Astrocyte of the hippocampus (primary cell): ENCODE measurements around the gene MACROD2.
A peak's percentile ranks its signal among the peaks of the same experiment; 100 is the strongest.

ENCODE experiments used
- DNase-seq: peaks from one replicate; pipeline ENCODE4 v3.0.0; 2011; ENCODE audit warnings: low read depth, low spot score

MACROD2 gene

DNA sequence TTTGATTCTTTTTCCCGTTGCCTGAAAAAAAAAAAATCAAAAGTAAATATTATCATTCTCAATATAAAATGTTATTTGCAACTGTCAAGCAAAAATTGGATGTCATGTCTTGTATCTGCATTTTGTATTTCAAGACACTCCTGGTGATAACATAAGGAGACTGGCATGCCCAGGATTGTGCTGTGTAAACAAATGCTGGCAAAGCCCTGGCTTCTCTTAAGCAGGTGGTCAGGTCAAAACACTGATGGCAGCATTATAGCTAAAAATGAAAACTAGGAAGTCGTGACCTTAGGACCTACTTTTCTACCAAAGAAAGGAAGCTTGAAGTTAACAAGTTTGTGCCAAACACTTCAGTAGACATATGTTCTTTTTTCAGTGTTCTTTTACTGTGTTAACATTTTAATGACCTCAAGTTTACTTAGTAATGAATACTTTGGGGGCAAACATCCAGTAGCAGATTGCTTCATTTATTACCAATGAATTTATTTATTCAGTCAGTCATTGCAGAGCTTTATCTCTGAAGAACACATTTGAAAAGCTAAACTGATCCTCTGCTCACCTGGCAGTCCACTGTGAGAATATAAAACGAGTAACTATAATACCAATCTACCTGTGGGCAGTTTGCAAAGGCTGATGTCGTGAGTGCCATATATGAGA lies 585.2 kb downstream of the MACROD2 start:
- no peak for DNase-seq

DNA sequence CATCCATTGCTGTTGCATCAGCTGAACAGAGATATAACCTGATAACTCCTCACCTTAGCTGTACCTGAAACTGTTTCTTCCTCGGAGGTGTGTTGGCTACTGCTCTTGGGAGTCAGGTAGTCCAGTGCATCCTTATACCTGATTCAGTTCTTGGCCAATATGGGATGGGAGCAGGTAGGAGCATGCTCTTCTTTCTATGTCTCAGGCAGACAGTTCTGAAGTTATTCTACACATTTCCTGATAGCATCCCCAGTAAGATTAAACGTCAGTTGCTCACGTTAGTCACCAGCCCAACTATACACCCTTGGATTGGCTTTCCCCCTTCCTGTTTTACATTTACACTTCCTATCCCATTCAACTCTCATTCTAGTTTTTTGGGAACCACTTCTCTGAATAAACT lies 586.4 kb downstream of the MACROD2 start:
- DNase-seq = no peak

- DNase-seq = no peak
These were observed 587.5 kb downstream of the MACROD2 start for GRCh38 chr20:14582855-14583254.

GRCh38 chr20:14583413-14583812 lies 588.1 kb downstream of the MACROD2 start:
- DNase-seq = no peak

GRCh38 chr20:14589383-14589782 lies 594.1 kb downstream of the MACROD2 start:
- DNase-seq = no peak

DNA sequence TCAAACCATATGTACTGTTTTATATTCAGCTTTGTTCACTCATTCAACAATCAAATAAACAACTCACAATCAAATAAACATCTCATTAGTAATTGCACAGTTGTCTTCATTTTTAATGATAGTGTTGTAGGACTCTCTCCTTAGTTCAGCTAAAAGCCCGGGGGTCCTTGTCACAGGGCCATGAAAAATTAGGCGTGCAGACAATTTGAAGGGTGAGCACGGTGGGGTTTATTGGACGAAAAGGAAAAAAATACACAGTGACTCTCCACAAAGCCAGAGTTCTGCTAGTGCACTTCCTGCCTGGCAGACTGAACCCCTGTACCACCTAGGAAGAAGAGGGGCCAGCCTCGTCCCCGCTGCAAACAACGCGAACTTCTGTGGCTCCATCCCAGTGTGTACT lies 599.7 kb downstream of the MACROD2 start:
- no peak for DNase-seq

DNA sequence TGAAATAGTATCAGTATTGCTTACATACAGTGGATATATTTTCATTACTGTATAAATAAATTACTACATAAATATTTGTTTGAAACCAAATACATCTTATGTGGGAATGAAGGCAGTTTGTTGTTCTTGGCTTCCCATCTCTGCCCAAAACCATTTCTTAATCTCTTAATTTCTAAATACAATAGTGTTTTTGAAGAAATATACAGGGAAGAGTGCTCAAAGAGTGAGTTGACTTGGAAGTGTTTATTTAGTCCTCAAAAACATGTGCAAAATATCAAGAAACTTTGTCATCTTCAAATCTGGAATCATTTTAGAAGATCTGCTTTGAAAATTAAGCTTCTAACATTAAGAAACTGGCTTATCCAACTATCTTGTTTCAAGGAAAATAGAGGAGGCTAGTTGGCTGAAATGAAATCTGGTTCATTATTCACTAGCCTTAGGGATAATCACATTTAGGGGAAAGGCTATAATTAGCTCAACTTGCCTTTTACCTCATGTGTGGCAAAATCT lies 601.9 kb downstream of the MACROD2 start:
- DNase-seq = no peak

- no peak for DNase-seq
These were observed 604.3 kb downstream of the MACROD2 start for GRCh38 chr20:14599613-14600012.

GRCh38 chr20:14600527-14600926 lies 605.2 kb downstream of the MACROD2 start:
- DNase-seq = no peak

DNA sequence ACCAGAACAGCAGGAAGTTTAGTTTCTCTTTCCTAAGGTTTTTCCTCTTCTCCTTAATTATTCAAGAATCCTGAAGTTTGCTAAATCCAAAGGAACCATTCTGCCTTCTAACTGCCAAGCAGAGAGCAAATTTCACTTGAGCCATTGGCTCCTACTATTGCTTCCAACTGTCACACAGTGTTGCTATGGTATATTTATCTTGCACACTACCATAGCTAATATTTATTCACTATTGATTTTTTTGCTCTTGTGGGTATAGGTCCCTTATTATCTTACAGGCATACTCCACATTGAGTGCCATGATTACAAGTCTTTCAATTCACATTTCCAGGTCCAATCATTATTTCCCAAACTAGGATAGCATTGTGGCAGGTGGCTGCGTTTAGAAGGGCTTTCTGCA lies 608.8 kb downstream of the MACROD2 start:
- no peak for DNase-seq

DNA sequence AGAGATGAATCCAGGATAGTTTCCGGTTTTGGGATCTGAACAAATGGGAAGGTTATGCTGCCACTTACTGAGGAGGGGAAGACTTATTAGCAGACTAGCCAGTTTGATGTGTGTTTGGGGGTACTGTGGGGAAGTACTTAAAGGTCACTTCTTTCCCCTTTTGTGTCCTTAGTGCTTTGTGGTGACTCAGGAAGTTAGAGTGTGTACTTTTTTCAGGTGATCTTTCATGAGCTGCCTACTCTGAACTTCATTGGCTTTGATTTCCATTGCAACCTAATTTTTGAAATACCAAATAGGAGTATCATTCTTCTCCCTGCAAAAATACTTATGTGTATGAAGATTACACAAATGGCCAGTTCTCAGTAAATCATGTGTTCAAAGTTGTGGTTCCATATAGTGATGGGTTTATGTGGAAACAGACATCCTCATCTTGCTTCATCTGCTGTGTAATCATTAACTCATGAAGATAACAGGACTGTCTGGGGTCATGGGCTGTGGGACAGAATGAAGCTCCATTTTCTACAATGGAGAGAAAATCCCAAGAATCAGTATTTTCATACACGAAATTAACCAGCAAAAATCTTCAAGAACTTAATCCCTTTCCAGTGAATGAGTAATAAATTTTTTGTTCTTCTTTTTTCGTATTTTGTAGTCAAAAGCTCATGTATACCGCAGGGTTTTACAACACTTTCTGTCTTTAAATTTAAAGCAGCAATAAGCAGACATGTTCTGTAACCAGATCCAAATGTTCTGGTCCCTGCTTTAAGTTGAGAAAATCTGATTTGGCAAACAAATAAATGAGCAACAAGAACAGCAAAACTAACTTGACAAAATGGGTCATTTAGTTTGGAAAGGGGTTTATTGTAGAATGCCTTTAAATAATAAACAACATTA lies 614.3 kb downstream of the MACROD2 start:
- no peak for DNase-seq

GRCh38 chr20:14611479-14611878 lies 616.2 kb downstream of the MACROD2 start:
- DNase-seq = no peak

DNA sequence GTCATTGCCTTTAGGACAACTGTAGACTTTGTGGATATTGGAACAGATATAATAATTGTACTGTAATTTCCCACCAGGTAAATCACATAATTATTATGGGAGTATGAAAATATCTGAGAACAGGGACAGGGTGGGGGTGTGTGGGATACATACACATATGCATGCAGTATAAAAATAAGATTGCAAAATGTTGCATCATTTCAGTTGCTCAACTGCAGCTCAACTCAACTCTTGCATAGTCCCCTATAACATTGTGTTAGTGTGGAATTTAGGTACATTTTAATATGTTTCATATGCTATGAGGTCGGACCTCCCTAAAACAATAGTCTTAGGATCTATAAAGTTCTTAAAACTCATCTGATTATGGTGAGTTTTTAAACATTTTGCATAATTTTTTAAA lies 617.1 kb downstream of the MACROD2 start:
- no peak for DNase-seq

DNA sequence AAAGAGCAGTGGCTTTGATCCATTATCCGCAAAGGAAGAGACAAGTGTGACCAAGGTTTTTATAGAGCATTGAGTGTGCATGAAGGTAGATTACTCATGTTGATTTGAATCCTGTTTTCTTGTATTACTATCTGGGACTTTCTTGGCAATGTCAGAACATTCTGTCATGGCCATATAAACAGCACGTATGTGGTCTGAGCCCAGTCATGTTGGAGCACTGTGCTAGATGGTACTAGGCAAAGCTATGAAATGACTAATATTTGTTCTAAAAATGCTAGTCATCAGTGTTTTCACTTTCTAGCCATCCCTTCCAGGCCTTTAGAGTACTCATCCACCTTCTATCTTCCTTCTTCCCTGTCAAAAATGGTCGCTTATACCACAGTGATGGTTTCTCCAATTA lies 620.7 kb downstream of the MACROD2 start:
- no peak for DNase-seq

DNA sequence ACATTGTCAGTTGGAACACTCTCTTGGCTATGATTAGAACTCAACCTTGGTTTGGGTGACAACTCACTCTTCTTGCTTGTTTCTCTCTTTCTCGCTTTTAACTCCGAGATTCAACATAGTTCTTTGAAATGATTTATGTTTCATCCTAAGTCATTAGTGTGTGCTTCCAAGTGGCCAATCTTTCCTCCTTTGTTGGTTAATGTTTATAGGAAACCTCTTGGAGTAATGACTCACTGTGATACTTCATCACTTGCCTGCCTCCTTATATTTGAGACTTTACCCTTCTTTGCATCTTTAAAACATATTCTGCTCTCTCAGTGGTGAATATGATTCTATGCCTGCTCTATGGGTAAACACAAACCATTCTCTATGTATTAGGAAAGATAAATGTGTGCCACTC lies 621.8 kb downstream of the MACROD2 start:
- DNase-seq = peak; percentile 3

GRCh38 chr20:14619411-14619810 lies 624.1 kb downstream of the MACROD2 start:
- DNase-seq = no peak

GRCh38 chr20:14622796-14623195 lies 627.5 kb downstream of the MACROD2 start:
- DNase-seq = peak; percentile 36

DNA sequence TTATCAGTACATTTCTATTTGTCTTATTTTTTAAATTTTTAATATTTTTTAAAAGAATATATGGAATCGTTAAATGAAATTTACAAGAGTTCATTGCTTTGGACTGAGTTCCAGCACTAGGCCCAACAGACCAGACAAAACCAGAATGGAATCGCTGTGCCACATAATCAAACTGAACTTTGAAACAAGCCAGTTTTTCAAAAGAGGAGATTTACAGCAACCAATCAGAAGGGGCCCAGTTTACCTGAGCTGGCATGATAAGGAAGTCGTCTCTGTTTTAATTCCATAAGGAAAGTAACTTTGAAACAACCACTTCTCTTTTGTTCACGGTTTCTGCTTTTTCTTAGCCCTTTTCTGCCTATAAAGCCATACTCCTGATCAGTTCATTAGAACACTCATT lies 635.7 kb downstream of the MACROD2 start:
- DNase-seq = no peak

DNA sequence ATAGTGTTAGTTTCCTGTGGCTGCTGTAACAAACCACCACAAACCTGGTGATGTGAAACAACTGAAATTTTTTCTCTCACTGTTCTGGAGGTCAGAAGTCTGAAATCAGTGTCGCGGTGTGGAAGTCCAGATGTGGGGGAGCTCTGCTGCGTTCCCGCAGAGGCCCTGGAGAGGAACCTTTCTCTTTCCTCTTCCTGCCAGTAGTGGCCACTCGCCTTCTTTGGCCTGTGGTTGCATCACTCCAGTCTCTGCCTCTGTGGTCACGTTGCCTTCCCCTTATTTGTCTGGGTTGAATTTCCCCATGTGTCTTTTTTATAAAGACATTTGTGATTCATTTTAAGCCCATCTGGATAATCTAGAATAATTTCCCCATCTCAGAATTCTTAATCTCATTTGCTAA lies 637.6 kb downstream of the MACROD2 start:
- no peak for DNase-seq

GRCh38 chr20:14633507-14633906 lies 638.2 kb downstream of the MACROD2 start:
- no peak for DNase-seq

DNA sequence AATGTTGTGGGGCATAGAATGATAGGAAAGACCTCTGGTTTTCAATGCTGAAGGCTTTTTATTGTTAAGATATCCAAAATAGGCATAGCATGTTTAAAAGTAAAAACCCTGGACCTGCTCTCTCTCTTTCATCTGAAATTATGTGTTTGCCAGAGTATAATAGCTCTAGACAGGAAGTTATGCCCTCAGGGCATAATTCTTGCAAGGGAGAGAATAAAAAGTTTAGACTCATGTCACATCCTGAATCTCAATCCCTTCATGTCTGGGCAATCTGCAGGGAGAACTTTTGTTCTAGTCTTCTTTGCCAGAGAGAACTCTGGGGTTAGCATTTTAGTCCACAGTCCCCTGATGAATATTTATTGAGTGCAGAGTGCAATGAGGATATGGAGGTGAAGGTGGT lies 639.3 kb downstream of the MACROD2 start:
- DNase-seq = no peak

- DNase-seq = no peak
These were observed 642.1 kb downstream of the MACROD2 start for GRCh38 chr20:14637441-14637840.

DNA sequence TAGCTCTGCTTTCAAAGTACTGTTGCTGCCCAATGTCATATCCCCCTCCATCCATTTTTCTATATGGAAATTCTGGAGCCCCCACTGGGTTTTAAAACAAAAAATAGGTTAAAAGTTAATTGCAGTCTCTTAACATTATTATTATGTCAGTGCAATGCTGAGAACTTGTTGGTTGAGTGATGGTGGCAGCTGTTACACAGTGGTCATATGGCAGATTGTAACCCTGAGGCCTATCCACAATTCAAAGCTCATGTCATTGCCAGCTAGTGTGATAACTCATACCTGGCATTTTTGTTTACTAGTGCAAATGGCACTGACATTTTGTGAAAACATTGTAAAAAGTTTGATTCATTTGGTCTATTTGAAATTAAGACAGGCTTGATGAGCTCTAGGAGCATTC lies 647.8 kb downstream of the MACROD2 start:
- no peak for DNase-seq
